ENCODE measurements around the gene DRGX. TPM values are rescaled to one million over a fixed set of nuclear protein-coding genes. Genes with fewer than 3 reads are reported as not detected.

The DRGX gene
- total RNA-seq, 1 donor from 2014 or later = 0.19 TPM

- no peak overlapping the region for H3K4me3 Mint-ChIP-seq
Measured at GRCh38 chr10:49322371-49323170, 73.3 kb downstream of the DRGX start.

GRCh38 chr10:49321021-49321420 is 74.9 kb downstream of the DRGX start:
- Mint-ChIP-seq H3K27me3 (ENCODE audit: low read depth) (peaks cover 3% of the 10 kb centered on the region), H3K4me1 (no peaks in the 10 kb centered on the region), H3K27ac (ENCODE audit: unreplicated experiment) (no peak overlapping the region), H3K36me3 (ENCODE audit: low read depth) (no peaks in the 10 kb centered on the region), H3K4me3 (no peak overlapping the region), H3K9me3 (no peaks in the 10 kb centered on the region)
- DNase-seq (ENCODE audit: low read depth, low spot score) = no peak
- no peak for TF ChIP-seq CTCF (conservative IDR thresholded peaks at IDR 0.05)

More at GRCh38 chr10:49322371-49323170, 73.3 kb downstream of the DRGX start:
- H3K9me3 Mint-ChIP-seq = no peaks in the 10 kb centered on the region
- no peaks in the 10 kb centered on the region for H3K36me3 Mint-ChIP-seq (ENCODE audit: low read depth)
- no peak for TF ChIP-seq CTCF (conservative IDR thresholded peaks at IDR 0.05)
- H3K27ac Mint-ChIP-seq (ENCODE audit: unreplicated experiment) = no peak overlapping the region
- H3K27me3 Mint-ChIP-seq (ENCODE audit: low read depth) = peaks cover 3% of the 10 kb centered on the region
- no peaks in the 10 kb centered on the region for H3K4me1 Mint-ChIP-seq
- DNase-seq (ENCODE audit: low read depth, low spot score) = no peak

GRCh38 chr10:49320191-49320590 is 75.7 kb downstream of the DRGX start:
- Mint-ChIP-seq H3K27ac (ENCODE audit: unreplicated experiment) (no peak overlapping the region), H3K36me3 (ENCODE audit: low read depth) (no peaks in the 10 kb centered on the region), H3K27me3 (ENCODE audit: low read depth) (peaks cover 3% of the 10 kb centered on the region), H3K4me3 (no peak overlapping the region), H3K4me1 (no peaks in the 10 kb centered on the region), H3K9me3 (no peaks in the 10 kb centered on the region)
- no peak for TF ChIP-seq CTCF (conservative IDR thresholded peaks at IDR 0.05)
- DNase-seq (ENCODE audit: low read depth, low spot score) = no peak

GRCh38 chr10:49319206-49319605 is 76.7 kb downstream of the DRGX start:
- no peaks in the 10 kb centered on the region for H3K36me3 Mint-ChIP-seq (ENCODE audit: low read depth)
- H3K4me3 Mint-ChIP-seq = no peak overlapping the region
- H3K27me3 Mint-ChIP-seq (ENCODE audit: low read depth) = peaks cover 3% of the 10 kb centered on the region
- H3K9me3 Mint-ChIP-seq = no peaks in the 10 kb centered on the region
- no peaks in the 10 kb centered on the region for H3K4me1 Mint-ChIP-seq
- no peak for DNase-seq (ENCODE audit: low read depth, low spot score)
- no peak for TF ChIP-seq CTCF (conservative IDR thresholded peaks at IDR 0.05)
- H3K27ac Mint-ChIP-seq (ENCODE audit: unreplicated experiment) = no peak overlapping the region

- H3K9me3 Mint-ChIP-seq = no peaks in the 10 kb centered on the region
- no peak for DNase-seq (ENCODE audit: low read depth, low spot score)
- H3K27me3 Mint-ChIP-seq (ENCODE audit: low read depth) = peaks cover 3% of the 10 kb centered on the region
- H3K36me3 Mint-ChIP-seq (ENCODE audit: low read depth) = no peaks in the 10 kb centered on the region
- H3K4me1 Mint-ChIP-seq = no peaks in the 10 kb centered on the region
- no peak for TF ChIP-seq CTCF (conservative IDR thresholded peaks at IDR 0.05)
- no peak overlapping the region for H3K27ac Mint-ChIP-seq (ENCODE audit: unreplicated experiment)
- no peak overlapping the region for H3K4me3 Mint-ChIP-seq
Measured at GRCh38 chr10:49318755-49319154, 77.1 kb downstream of the DRGX start.

Measured in neural crest cell (in vitro differentiated cells).